ENCODE measurements around the gene PTPRT.

PTPRT gene

DNA sequence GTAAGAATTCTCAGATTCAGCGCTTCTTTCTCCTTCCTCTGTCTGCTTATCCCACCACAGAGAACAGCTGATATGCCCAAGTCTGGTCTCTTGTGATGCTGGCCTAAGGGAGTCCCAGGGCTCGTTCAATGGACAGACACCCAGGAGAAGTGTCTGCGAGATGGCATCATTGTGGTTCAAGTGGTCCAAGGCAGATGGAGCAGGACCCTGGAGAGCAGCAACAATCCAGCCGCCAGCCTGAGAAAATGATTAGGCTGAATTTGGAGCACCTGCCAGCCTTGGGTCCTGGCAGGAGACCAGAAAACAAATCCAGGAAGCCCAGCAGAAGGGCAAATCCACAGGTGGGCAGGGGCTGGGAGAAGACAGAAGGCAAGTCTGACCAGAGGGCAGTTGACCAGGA lies 145.8 kb downstream of the PTPRT start:
- no peak for DNase-seq (ENCODE audit: insufficient read length, low spot score)
- TF ChIP-seq POLR2A (IDR thresholded peaks at IDR 0.05; ENCODE audit: low read depth, low read length), result no peak
- no peak for FAIRE-seq

DNA sequence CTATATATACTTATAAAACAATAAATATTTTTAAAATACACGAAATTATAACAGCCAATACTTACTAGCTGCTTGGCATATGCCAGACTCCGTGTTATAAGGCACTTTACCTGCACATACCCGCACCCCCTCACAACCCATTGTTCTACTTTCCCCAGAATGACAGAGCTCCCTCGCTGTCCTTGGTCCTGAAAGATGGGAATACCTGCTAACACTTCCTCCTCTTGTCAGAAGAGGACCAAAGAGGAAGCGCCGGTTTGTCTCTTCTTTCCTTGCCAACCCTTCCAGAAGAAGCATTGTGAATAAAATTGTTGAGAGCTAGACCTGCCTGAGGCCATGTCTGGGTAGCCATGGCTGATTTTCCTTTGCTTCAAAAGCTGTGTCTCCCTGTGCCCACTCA lies 149.3 kb downstream of the PTPRT start:
- TF ChIP-seq POLR2A (IDR thresholded peaks at IDR 0.05; ENCODE audit: low read depth, low read length), result no peak
- DNase-seq (ENCODE audit: insufficient read length, low spot score) (peak; percentile 11), FAIRE-seq (no peak)

DNA sequence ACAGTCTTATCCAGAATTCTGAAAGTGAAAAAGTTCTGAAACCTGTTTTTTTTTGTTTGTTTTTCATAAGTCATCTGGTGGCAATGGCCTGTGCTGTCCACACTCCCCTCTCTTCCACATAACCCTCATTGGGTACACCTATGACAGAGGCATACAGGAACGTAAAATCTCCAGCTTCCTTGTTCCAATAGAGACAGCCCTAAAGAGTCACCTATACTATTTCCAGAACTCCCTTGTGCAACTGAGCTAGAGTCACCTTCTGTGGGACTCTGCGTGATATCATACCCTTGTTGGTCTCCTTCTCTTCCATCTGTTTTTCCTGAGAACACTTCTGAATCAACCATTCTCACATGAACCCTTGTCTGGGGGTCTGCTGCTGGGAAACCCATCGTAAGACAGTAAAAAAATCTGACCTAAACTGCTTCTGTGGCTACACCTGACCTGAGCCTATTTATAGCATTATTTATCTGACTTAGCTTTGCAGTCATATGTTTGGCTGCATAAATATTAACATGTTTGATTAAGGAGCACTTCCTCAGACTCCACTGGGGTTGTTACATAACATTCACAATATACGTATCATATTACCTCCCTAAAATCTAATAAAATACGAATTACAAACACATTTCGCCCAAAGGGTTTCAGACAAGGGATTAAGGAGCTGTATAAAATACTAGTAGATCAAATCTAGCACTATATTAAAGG lies 151.9 kb downstream of the PTPRT start:
- FAIRE-seq, result no peak
- no peak for TF ChIP-seq POLR2A (IDR thresholded peaks at IDR 0.05; ENCODE audit: low read depth, low read length)
- no peak for DNase-seq (ENCODE audit: insufficient read length, low spot score)

DNA sequence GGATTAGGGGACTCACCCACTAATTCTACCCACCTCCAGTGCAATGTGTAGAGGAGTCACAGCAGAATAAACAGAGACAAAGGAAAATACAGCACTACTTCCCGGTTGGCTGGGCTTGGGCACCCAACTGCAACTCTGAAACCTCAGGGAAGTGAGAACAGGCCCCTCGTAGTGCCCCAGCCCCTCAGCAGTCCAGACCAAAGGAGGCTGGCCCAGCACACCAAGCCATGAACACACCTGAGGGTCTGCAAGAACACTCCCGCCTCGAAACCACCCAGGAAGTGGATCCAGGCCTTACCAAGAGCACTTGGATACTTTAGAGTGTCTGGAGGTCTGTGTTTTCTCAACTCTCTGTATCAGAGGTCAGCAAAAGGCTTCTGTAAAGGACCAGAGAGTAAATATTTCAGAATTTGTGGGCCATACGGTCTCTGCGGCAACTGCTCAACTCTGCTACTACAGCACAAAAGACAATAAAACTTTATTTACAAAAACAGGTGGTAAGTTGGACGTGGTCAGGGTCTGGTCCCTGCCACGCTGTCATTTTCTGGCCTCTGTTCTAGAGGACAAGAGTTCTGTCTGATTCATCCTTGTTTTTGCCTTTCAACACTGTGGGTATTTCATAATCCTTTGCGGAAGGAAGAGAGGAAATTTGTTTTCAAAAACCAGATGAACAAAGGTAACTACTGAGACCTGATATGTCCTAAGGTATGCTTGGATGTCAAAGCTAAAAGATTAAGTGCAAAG lies 154.6 kb downstream of the PTPRT start:
- FAIRE-seq, result no peak
- TF ChIP-seq POLR2A (IDR thresholded peaks at IDR 0.05; ENCODE audit: low read depth, low read length), result no peak
- DNase-seq (ENCODE audit: insufficient read length, low spot score), result no peak

DNA sequence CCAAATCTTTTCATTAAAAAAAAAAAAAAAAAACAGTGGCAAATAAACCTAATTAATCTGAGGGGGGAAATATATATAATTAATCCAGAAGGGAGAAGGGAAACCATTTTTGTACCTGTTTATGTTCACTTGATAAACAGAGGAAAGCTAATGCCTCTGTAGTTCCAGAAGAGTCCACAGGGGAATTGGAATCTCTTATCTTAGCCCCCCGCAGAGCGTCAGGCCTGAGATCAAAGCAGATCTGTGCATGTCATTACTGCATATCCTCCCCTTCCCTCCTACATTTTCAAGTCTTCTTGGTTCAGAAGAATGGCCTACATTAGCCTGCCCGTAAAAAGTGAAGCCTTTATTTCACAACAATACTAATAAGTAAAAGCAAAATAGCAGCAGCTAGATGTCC lies 157.2 kb downstream of the PTPRT start:
- no peak for DNase-seq (ENCODE audit: insufficient read length, low spot score)
- no peak for TF ChIP-seq POLR2A (IDR thresholded peaks at IDR 0.05; ENCODE audit: low read depth, low read length)
- no peak for FAIRE-seq

DNA sequence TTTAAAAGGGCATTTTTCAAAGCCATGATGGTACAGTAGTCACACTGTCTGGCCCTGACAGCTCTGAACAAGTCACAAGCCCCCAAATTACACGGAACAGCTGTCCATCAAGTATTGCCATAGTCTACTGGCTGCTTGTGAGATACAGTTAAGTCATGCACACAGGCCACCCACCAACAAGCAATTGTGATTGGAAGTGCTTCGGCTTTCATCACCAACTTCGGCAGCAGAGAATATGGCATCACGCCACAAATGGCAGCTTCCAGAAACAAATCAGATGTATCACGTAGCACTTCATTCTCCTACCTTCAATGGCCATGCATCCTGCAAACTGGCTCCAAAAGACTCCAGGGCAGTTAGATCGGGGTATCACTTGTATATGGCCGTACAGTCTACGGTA lies 160.5 kb downstream of the PTPRT start:
- no peak for TF ChIP-seq POLR2A (IDR thresholded peaks at IDR 0.05; ENCODE audit: low read depth, low read length)
- FAIRE-seq (no peak), DNase-seq (ENCODE audit: insufficient read length, low spot score) (no peak)

DNA sequence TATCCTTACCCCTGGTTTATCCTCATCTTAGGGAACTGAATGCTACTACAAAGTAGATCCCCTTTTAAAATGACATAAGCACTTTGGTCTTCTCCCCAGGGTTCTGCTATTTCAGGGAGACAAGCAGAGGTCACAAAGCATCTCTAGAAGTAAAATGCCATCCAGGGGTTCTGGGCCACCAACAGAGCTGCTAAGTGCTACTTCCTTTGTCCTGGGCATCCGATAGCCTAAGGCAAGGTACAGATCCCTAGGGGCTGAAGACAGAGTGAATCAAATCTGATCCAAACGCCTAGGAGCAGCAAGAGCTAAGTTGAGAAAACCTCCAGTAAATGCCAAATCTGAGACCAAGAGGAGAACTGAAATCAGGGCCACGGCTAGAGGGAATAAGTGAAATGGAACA lies 161.2 kb downstream of the PTPRT start:
- FAIRE-seq, result no peak
- DNase-seq (ENCODE audit: insufficient read length, low spot score), result no peak
- TF ChIP-seq POLR2A (IDR thresholded peaks at IDR 0.05; ENCODE audit: low read depth, low read length), result no peak

DNA sequence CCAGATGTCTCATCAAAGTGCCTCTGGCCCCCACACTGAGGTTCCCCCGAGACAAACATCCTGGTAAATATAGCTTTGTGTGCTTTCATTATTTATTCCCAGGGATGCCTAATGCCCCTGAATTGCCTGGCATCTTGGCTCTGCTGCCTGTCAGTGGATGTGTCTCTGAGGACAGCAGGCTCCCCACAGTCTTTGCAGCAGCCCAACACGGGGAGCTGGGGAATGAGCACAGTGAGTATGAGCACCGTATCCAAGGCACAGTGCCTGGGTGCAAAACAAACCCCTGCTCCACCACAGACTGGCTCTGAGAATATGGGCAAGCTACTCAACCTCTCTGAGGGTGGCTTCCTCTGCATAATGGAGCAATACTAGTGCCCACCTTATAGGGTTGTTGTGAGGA lies 165.9 kb downstream of the PTPRT start:
- DNase-seq (ENCODE audit: insufficient read length, low spot score) (no peak), FAIRE-seq (no peak)
- no peak for TF ChIP-seq POLR2A (IDR thresholded peaks at IDR 0.05; ENCODE audit: low read depth, low read length)

DNA sequence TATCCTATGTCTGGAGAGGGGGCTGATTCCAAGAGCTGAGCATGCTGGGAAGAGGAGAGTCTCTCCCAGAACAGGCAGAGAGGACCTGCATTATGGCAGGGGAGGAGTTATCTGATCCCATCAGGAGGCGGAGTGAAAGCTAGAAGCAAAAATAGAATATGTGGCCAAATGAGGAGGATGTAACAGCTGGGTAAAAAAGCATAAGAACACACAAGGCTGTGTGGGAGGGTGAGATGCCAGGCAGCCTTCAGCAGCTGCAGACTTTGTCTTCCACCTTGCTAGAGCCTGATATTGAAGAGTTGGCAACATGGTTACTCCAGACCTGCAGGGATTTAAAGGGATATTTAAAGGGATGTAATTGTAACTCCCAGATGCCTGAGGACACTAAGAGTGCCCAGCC lies 167.1 kb downstream of the PTPRT start:
- DNase-seq (ENCODE audit: insufficient read length, low spot score) (no peak), FAIRE-seq (no peak)
- no peak for TF ChIP-seq POLR2A (IDR thresholded peaks at IDR 0.05; ENCODE audit: low read depth, low read length)

DNA sequence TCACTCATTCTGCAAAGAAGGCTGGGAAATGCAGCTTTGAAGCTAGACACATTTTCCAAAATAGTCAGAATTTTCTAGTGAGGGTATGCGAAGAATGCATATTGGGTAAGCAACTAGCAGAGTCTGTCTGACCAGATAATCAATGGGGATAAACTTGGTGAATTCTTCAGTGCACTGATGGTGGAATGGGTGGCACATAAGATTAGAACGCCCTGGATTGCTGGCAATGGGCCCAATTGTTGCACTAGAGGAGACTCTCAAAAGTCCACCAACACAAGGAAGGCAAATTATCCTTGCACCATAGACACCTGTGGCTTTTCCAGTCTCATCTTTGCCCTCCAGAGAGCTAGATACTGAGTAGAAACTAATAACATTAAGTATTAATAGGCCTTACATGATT lies 167.6 kb downstream of the PTPRT start:
- FAIRE-seq (no peak), DNase-seq (ENCODE audit: insufficient read length, low spot score) (no peak)
- TF ChIP-seq POLR2A (IDR thresholded peaks at IDR 0.05; ENCODE audit: low read depth, low read length), result no peak

DNA sequence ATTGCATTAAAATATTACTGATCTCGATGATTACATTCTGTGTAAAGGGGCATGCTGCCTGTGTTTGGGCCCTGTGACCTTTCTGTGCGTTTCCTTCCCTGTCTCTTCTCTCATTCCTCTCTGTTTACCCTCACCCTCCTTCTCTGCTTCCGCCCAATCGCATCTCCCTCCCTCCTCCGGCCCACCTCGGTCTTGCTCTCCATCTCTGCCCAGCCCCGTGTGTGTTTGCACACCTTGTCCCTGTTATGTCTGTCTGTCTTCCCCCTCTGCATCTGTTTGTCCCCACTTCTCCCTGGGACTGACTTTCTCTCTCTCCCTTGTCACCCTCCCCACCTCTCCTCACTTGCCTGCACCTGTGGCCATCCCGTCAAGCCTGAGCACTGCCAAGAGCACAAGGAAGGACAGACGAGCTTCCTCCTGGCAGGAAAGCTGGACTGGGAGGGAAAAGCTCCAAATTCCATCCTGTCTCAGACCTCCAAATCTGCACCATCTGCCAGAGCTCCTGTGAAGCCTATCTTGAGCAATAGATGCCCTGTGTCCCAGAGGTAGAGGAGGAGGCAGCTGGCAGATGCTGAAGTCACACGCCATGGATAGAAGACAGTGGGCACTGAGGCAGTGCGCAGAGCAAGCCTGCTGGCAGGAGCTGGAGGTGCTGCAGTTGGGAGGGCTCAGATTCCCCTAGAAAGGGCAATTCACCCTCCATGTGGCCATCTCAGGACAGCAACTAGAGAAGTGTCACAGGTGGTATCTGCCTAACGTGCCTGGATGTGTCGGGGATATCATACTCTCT lies 172.3 kb downstream of the PTPRT start:
- FAIRE-seq, result no peak
- no peak for DNase-seq (ENCODE audit: insufficient read length, low spot score)
- no peak for TF ChIP-seq POLR2A (IDR thresholded peaks at IDR 0.05; ENCODE audit: low read depth, low read length)

DNA sequence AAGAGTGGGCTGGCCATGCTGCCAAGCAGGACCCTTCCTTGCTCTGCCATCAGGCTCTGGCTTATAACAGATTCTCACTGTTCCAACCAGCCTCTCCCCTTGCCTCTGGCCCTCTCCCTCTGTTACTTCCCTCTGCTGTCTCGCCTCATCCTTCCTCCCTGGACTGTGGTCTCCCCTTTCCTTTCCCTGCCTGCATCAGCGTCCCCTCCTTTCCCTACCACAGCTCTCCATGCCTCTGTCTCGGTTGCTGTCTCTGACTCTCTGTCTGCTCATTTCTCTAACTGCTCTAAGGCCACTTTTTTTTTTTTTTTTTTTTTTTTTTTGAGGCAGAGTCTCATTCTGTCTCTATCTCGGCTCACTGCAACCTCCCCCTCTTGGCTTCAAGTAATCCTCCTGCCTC lies 173.4 kb downstream of the PTPRT start:
- no peak for TF ChIP-seq POLR2A (IDR thresholded peaks at IDR 0.05; ENCODE audit: low read depth, low read length)
- no peak for FAIRE-seq

DNA sequence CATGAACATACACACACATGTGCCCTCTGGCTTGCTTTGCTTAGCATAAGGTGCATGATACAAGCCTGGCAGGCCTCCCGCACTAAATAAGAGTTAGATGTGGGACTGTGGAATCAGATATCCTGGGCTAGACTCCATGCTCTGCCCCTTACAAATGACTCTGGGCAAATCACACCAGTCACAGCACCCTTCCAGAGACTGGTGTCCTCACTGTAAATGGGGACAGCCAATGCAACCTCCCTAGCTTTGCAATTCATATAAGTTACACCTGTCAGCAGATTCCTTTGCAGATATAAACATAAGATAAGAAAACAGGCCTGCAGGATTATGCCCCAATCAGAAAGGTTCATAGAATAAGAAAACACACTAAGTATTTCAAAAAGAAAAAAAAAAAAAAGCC lies 174.1 kb downstream of the PTPRT start:
- no peak for TF ChIP-seq POLR2A (IDR thresholded peaks at IDR 0.05; ENCODE audit: low read depth, low read length)
- no peak for DNase-seq (ENCODE audit: insufficient read length, low spot score)
- no peak for FAIRE-seq

More for the DNA sequence above, 173.4 kb downstream of the PTPRT start:
- DNase-seq (ENCODE audit: insufficient read length, low spot score), result no peak

DNA sequence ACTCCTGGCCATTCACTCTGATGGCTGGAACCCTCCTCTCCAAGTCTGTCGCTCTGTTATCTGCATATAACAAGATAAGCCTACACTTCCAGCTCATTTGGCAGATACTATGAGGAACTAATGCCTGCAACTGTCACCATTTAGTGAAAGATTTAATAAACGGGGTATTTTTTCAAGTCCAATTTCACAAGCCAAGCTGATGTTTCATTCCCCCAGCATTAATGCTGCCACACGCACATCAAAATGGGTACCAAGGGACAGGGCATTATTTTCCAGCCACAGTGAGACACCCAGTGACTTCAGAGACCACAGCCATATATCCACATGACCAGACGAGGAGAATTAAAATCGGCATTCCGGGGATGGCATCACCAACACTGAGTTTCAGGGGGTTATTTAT lies 175.5 kb downstream of the PTPRT start:
- FAIRE-seq (no peak), DNase-seq (ENCODE audit: insufficient read length, low spot score) (no peak)
- no peak for TF ChIP-seq POLR2A (IDR thresholded peaks at IDR 0.05; ENCODE audit: low read depth, low read length)
